NK-92 (cell line): Measurements from ENCODE around the gene AKR1C1.
"Not testable (repeated sequence)": the region's sequence is repeated elsewhere in the genome, so short reads cannot be mapped to it uniquely, and the experiment has no call there.

Experiments used
- DNase-seq: peaks from one replicate; lab custom pipeline; 2025; ENCODE audit not compliant: unreplicated experiment; lab: John Stamatoyannopoulos, UW

The AKR1C1 gene

DNA sequence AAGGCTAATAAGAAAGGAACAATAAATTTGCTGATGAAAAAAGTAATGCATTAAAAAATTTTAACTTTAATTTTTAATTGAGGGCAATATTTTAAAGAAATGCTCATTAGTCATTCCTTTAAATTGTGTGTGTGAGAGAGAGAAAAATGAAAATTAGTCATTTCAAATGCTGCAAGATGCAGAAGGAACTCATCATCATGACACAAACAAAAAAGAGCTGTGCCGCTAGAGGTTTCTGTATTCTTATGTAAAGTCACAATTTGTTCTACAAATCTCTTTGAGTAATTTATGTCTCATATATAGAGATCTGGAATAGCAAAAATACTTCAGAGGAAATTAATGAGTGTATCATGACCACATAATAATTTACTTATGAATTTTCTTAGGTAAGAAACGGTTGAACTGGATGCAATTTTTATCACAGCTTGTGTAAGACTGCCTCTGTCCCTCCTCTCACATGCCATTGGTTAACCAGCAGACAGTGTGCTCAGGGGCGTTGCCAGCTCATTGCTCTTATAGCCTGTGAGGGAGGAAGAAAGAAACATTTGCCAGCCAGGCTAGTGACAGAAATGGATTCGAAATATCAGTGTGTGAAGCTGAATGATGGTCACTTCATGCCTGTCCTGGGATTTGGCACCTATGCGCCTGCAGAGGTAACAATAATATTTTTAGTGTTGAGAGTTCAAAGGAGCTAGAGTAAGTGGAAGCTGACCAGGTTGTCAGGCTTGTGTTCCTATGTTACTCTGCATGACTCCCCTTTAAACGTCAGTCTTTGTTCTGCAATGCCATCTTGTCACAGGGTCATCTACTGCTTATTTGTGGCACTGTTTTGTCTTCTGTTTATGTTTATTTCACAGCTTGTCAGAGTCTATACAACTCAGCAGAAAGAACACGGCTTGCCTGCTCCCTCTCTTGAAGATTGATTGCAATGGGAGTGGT lies at the start of gene AKR1C1:
TSS of gene AKR1C1 (plus strand) at position 540 of the 939 bp plus-strand sequence. CDS start at position 570, 30 bp downstream.
- not testable (repeated sequence) for DNase-seq

DNA sequence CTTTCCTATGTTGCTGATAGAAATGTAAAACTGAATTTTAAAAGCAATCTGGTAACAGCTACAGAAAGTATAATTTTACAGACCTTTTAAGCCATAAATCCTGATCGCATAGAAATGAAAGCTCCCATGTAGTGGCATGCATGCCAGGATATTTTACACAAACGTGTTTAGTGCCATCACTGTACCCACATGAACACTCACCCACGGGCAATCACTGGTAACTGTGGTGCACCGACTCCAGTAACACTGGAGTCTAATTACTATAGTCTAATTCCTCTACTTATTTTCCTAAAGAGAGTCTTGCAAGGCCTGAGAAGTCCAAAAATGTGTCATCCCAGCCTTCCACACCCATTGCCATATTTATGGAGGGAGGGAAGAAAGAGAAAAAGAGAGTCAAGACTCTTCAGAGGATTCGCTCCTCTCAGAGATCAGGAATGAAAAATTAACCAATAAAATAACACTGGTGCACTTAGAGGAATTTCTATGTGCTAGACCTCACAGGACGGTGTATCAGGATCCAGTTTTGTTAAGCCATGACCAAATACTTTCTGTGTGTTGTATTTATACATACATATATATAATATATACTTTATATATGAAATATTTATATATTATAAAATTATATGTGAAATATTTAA lies 48.9 kb upstream of the AKR1C1 start:
- no peak for DNase-seq

DNA sequence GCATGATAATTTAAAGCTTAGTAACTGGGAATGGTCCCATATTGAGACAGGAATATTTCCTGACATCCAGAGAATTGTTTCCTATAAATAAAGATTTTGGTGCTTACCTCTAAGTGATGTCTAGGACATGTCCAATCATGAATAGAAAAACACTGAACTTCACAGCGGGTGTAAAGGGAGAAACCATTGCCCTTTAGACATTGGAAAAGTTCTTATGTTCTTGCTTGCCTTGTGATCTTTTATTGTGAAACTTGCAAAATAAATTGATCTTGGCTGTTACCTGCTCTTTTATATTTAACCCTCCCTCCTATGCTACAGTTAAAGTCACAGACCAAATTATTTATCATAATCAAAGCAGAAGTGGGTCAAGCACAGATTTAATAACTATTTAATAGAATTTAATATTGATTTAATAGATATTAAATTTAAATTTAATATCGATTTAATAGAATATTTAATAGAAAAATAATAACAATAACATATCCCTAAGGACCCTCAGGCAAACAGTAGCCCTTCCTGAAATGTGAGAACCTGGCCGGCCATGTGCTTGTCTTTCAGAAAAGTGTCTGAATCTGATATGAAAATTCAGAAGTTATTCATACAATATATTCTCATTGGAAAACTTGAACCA lies 47.0 kb upstream of the AKR1C1 start:
- DNase-seq, result no peak

DNA sequence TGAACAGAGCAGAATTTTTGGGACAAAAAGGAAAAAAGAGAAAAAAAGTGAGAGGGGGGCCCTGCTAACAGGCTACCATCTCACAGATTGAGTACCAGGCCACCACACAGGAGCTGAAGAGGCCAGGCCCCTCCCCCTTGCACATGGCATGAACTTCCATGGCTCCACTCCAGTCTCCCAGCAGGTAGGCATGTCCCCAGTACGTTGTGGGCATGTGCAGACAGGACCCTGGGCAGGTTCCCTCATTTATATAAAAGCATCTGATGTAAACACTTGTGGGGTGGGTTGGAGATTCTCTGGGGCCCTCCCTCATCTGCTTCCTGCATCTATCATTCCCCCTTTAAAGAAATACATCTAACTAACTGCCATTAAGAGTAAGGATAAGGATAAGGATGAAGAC lies 45.0 kb upstream of the AKR1C1 start:
- no peak for DNase-seq

DNA sequence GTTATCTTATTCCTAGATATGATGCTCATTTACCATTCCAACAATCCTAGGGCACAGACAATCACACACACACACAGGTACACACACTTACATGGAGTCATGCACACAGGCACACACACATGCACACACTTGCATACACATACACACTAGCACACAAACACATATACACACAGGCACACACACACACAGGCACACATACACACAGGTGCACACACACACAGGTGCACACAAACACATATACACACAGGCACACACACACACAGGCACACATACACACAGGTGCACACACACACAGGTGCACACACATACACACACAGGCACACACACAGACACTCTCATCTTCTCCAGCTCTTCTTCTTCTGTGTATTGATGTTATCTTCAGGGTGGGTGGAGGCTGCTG lies 38.7 kb upstream of the AKR1C1 start:
- not testable (repeated sequence) for DNase-seq

DNA sequence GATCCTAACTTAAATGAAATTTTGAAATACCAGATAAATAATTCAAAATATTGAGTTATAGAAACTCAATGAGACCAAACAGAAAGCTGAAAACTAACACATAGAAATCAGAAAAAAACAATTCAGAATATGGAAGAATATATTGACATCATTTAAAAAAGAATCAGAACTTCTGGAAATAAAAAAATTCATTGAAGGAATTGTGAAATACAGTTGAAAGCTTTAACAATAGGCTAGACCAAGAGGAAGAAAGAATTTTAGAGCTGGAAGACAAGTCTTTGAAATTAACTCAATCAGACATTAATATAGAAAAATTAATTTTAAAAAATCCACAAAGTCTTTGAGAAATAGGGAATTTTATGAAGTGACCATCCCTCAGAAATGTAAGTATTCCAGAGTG lies 36.8 kb upstream of the AKR1C1 start:
- DNase-seq, result no peak

DNA sequence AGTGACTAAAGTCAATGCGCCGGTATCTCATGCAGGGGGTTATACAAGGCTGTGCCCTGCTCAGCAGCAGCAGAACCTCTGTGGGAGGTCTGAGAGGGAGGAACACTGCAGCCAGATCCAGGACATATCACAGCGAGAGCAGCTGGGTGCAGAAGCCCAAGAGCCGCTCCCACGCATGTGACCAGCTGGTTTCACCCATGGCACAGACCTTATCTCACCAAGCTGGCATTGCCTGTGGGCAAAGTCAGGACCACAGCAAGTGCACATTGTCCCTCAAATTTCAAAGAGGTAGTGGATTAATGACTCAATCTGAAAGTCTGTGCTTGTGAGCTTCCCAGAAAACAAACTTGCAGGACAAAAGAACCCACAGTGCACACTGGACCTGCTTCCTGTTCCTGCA lies 31.6 kb upstream of the AKR1C1 start:
- DNase-seq, result no peak

DNA sequence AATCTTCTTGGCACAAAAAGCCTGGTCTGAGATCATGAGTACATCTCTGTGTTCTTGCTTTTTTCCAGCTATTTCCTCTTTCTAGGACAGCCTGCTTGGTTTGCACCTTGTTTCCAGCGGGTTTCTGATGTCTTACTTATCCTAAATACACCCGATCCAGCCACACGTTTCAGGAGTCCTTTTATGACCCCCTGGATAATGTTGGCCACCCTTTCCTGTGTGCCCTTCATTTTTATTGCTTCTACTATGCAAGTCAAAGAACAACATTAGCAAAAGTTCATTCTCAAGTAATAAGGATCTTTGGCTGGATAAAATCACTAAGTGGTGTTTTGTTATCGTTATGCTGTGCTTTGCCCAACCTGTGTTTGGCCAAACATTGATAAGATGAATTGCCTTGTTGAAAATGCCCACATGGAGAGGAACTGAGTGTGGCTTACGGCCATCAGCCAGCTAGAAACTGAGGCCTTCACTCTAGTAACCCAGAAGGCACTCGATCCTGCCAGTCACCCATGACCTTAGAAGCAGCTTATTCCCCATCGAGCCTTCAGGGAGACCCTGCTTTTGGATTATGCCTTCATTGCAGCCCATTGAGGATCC lies 28.7 kb upstream of the AKR1C1 start:
- DNase-seq, result no peak

DNA sequence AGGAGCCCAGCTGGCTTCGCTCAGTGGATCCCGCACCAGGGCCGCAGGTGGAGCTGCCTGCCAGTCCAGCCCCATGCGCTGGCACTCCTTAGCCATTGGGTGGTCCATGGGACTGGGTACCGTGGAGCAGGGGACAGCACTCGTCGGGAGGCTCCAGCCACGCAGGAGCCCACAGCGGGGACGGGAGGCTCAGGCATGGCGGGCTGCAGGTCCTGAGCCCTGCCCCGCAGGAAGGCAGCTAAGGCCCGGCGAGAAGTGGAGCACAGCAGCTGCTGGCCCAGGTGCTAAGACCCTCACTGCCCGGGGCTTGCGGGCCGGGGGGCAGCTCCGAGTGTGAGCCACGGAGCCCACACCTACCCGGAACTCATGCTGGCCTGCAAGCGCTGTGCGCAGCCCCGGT lies 25.9 kb upstream of the AKR1C1 start:
- no peak for DNase-seq

DNA sequence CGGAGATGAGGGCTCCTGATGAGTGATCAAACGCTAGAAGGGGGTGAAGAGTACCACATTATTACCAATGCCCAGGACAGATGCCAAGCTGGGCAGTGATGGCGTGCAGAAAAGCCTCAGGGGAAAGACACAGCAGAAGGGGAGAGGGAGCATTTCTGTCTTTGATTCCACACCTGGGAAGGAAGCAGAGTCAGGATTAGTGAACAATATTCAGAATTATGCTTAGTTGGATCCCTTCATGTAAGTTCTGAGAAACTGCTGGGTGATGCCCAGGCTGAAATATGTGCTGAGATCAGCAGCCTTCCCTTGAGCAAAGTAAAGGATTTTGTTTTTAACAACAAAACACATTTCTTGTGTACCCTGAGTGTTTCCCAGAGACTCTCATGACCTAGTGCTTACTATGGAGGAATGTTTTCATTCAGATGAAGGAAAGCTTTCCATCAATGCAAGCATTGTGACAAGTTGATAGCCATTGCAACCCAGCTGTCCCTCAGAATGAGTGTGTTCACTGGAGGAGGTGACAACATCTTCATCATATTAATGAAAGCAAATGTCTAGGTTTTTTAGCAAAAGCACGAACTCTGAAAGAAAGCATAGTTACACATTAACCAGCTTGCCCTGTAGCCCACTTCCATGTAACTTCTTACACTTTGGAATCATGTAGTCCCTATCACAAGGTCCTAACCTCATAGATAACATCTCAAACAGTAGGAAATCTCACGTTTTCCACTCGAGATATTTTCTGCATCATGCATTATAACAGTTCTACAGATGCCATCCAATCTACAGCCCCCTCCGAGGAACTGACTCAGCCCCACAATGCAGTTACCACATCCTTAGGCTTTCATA lies 23.8 kb upstream of the AKR1C1 start:
- DNase-seq, result no peak

DNA sequence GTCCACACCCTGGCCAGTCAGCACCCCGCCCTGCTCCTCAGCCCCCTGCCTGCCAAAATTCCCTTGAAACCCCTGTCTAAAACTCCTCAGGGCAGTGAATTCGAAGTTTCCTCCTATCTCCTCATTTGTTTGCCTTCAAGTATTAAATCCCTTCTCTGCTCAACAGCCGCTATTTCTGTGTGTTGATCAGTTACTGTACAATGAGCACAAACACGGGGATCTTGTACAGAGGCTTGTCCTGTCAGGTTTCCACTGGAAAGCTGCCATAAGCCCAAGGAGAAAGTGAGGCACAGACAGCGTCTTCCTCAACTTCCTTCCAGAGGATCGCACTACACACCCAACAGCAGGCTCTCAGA lies 23.2 kb upstream of the AKR1C1 start:
- DNase-seq, result not testable (repeated sequence)

DNA sequence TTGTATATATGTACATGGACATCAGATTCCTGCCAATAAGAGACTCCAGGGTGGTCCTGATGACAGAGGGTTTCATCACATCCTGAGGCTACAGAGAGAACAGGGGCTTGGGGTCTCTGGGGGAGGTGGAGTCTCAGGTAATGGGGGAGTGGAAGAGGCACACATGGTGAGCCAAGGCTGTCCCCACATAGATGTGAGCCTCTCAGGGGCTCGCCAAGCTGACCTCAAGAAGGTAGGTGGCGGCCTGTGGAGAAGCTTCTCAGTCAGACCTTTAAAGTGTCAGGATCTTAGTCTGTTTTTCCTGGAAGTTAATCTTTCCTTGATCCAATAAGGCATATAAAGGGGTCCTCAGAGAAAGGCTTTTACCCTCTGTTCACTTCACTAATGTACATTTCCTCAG lies 22.3 kb upstream of the AKR1C1 start:
- not testable (repeated sequence) for DNase-seq

DNA sequence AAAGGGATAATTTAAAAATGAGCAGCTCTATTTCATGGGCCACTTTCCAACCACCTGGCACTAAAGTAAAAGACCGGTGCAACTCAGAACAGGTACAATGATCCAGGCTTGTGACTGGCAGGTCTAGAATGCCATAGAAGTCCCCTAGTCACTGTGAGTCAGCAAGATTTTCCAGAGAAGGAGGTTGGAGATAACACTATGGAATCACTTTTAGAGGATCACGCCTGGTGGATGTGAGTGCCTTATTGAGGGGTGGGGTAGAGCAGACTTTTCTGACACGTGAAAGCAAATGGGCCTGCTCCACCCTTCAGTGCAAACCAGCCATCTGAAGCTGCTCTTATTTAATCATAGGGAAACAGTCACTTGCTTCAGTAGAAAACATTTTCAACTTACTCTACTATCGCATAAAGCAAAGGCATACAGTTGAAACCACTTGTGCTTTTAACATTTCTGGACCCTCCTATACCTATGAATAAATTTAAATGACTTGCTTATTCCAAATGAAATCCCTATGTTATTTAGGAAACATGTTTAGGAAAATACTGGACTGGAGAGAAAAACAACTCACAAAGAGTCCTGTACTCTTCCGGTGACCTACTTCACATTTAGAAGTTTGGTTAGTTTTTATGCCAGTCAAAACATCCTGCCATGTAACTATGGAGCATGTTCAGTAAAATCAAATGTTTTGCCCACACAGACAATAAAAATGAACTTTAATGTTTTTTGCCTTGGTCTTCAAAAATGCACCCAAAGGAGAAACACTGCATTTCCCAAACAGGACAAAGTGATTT lies 21.5 kb upstream of the AKR1C1 start:
- no peak for DNase-seq

DNA sequence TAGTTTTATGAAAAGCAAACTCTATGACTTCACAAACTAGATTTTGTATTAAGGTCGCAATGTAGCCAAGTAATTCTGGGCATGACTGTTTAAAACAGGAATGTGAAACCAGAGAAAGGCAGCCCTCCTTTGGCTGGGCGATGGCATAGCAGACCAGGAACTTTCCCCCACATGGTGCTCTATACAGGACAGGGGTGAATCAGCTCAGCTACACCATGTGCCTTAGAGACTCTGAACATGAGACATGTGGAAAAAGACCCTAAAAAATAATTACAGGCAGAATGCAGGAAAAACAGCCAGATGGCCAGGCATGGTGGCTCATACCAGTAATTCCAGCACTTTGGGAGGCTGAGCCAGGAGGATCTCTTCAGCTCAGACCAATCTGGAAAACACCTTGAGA lies 20.3 kb upstream of the AKR1C1 start:
- not testable (repeated sequence) for DNase-seq

DNA sequence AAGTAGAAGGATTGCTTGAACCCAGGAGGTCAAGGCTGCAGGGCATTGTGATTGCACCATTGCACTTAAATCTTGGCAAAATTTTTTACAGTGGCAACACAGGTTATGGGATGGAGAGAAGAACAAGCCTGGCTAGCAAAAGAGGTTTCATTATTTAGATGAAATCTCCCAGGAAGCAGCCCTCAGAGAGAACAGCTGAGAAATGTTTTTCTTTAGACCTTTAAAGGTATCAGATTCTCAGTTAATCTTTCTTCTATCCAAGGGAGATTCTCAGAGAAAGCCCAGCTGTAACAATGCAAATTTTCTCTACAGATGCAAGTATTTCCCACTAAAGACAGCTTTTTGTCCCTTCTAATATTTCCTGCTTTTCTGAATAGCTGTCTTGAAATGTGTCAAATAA lies 19.8 kb upstream of the AKR1C1 start:
- not testable (repeated sequence) for DNase-seq

DNA sequence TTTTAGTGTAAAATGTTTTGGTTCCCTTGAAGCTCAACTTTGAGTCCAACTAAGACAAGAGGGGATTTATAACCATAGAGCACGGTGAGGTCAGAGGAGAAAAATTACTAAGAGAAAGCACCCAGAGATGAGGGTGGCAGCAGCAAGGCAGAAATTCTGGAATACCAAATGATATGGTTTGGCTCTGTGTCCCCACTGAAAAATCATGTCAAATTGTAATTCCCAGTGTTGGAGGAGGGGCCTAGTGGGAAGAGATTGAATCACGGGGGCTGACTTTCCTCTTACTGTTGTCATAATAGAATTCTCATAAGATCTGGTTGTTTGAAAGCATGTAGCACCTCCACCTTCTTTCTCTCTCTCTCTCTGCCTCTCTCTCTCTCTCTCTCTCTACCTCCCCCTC lies 19.4 kb upstream of the AKR1C1 start:
- no peak for DNase-seq

DNA sequence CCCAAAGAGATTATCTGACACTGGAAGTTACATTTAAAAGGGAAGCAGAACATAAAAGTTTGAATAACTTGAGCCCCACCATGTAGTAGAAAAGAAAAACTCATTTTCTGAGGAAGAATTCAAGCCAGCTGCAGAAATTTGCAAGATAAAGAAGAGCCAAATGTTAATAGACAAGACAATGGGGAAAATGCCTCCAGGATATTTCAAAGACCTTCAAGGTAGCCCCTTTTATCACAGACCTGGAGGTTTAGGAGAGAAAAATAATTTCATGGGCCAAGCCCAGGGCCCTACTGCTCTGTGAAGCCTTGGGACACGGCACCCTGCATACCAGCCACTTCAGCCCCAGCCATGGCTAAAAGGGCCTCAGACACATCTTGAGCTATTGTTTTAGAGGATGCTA lies 18.4 kb upstream of the AKR1C1 start:
- no peak for DNase-seq

DNA sequence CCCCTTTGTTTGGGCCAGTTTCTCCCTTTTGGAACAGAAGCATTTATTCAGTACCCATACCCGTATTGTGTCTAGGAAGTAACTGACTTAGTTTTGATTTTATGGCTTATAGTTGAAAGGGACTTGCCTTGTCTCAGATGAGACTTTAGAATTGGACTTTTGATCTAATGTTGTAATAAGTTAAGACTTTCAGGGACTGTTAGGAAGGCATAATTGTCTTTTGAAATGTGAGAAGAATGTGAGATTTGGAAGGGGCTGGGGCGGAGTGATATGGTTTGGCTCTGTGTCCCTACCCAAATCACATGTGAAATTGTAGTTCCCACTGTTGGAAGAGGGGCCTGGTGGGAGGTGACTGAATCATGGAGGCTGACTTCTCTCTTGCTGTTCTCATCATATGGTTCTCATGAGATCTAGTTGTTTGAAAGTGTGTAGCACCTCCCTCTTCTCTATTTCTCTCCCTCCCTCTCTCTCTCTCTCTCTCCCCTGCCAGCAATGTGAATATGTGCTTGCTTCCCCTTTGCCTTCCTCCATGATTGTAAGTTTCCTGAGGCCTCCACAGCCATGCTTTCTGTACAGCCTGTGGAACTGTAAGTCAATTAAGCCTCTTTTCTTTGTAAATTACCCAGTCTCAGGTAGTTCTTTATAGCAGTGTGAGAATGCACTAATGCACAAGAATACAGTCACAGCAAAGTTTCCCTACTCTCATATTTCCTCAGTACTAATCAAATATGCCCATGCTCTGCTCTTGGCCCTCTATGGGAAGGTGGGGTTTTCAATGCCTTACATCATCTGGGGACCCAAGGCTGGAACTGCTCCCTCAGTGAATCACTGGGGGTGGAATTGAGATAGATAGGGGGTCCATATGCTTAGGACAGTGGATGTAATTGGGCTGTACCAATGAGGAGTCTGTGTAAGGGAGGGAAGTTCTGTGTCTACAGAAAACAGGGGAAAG lies 17.2 kb upstream of the AKR1C1 start:
- DNase-seq, result no peak
